NCI-H446 treated with DMSO at 0.1 percent for 48 hours (cell line): ENCODE results near the gene CDT1.
"Not testable (repeated sequence)": the region's sequence is repeated elsewhere in the genome, so short reads cannot be mapped to it uniquely, and the experiment has no call there.

Experiments used
- DNase-seq: peaks from one replicate; lab custom pipeline; 2025; lab: John Stamatoyannopoulos, UW

Gene CDT1

GRCh38 chr16:88769617-88770460 lies 33.8 kb upstream of the CDT1 start:
- no peak for DNase-seq

GRCh38 chr16:88770461-88771293 lies 32.9 kb upstream of the CDT1 start:
- no peak for DNase-seq

GRCh38 chr16:88771294-88771772 lies 32.3 kb upstream of the CDT1 start:
- DNase-seq = no peak

- not testable (repeated sequence) for DNase-seq
Measured at GRCh38 chr16:88771781-88772180, 31.8 kb upstream of the CDT1 start.

GRCh38 chr16:88772871-88773811 lies 30.4 kb upstream of the CDT1 start:
- peak; percentile 83 for DNase-seq

GRCh38 chr16:88773812-88774291 lies 29.7 kb upstream of the CDT1 start:
- no peak for DNase-seq

- DNase-seq = no peak
Measured at GRCh38 chr16:88774544-88775393, 28.8 kb upstream of the CDT1 start.

GRCh38 chr16:88775825-88776224 lies 27.8 kb upstream of the CDT1 start:
- no peak for DNase-seq

GRCh38 chr16:88777471-88778270 lies 25.9 kb upstream of the CDT1 start:
- no peak for DNase-seq

GRCh38 chr16:88778271-88778525 lies 25.4 kb upstream of the CDT1 start:
- DNase-seq = no peak

- DNase-seq = no peak
Measured at GRCh38 chr16:88778541-88779065, 25.0 kb upstream of the CDT1 start.

GRCh38 chr16:88779406-88780141 lies 24.0 kb upstream of the CDT1 start:
- no peak for DNase-seq

- DNase-seq = no peak
Measured at GRCh38 chr16:88780142-88781062, 23.2 kb upstream of the CDT1 start.

- DNase-seq = no peak
Measured at GRCh38 chr16:88781140-88782077, 22.2 kb upstream of the CDT1 start.

- DNase-seq = no peak
Measured at GRCh38 chr16:88782454-88783390, 20.9 kb upstream of the CDT1 start.
